ENCODE measurements around the gene PTTG1.

DNA sequence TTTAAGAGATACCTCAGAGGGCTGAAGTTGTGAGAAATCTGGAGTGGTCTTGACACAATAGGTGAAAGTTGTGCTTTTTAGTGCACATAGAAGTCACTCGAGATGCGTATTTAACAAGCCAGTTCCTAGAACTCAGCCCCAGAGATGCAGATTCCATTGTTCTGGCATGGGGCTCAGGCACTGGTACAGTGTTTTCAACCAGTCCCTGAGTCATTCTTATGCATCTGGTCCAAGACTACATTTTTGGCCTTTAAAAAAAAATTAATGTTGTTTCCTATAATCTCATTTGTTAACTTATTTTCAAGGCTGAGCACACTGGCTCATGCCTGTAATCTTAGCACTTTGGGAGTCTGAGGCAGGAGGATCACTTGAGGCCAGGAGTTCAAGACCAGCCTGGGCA is 29.6 kb downstream of the PTTG1 start:
- TF ChIP-seq CTCF (IDR thresholded peaks at IDR 0.05 in 2 of 3, conservative IDR thresholded peaks at IDR 0.05 in 1 of 3; ENCODE audit: borderline replicate concordance in 1 of 3, insufficient read depth in 1 of 3, low read depth in 2 of 3, low read length in 2 of 3) = no peak
- TF ChIP-seq POLR2A (IDR thresholded peaks at IDR 0.05; ENCODE audit: borderline replicate concordance, extremely low read depth, insufficient read depth, insufficient read length) = no peak
- TF ChIP-seq YY1 (IDR thresholded peaks at IDR 0.05; ENCODE audit: extremely low read depth, insufficient replicate concordance, low read depth, low read length) = no peak
- TF ChIP-seq EZH2 (IDR thresholded peaks at IDR 0.05) = no peak
- no peak for TF ChIP-seq SIN3A (IDR thresholded peaks at IDR 0.05; ENCODE audit: low read depth)
- no peak for TF ChIP-seq SRF (IDR thresholded peaks at IDR 0.05; ENCODE audit: low read depth)
- no peak for TF ChIP-seq RAD21 (IDR thresholded peaks at IDR 0.05; ENCODE audit: low read depth)
- TF ChIP-seq ZNF274 (IDR thresholded peaks at IDR 0.05; ENCODE audit: low read depth, low read length) = no peak
- TF ChIP-seq REST (IDR thresholded peaks at IDR 0.05; ENCODE audit: low read depth) = no peak
- no peak for TF ChIP-seq CBX3 (IDR thresholded peaks at IDR 0.05; ENCODE audit: low read depth)
